Lower leg skin (tissue), 4 donors: ENCODE measurements around the gene TRPM8. TPM values are rescaled to one million over a fixed set of nuclear protein-coding genes. Genes with fewer than 3 reads are reported as not detected.

Experiments used
- DNase-seq, 2 donors: peaks; one replicate each; pipeline ENCODE4 v3.0.0-alpha.2; 2019; ENCODE audit warnings: low spot score in 2 of 2
- H3K4me3 ChIP-seq: fragments of 200-600 bp; sonication (generic); 2 replicates; pipeline ENCODE4 v1.5.1; 2017; ENCODE audit warnings: mild to moderate bottlenecking, low read depth; ENCODE audit not compliant: poor library complexity, severe bottlenecking
- CTCF ChIP-seq, 3 donors: fragments of 450-650 bp; IDR thresholded peaks; one replicate each; pipeline ENCODE4 v1.5.1; 2016; ENCODE audit warnings: antibody characterized with exemption in 3 of 3, mild to moderate bottlenecking in 3 of 3, moderate library complexity in 2 of 3
- POLR2A ChIP-seq, 2 donors: fragments of 450-650 bp; IDR thresholded peaks; one replicate each; pipeline ENCODE4 v1.6.1; 2016 to 2017; ENCODE audit warnings: antibody characterized with exemption in 2 of 2, mild to moderate bottlenecking in 1 of 2, moderate library complexity in 1 of 2
- WGBS, 2 donors: methylation state at CpG; one replicate each; pipeline ENCODE4 v1.1.5; 2018; 5-methylcytosine and 5-hydroxymethylcytosine counted together
- intact Hi-C: fragments of 100-400 bp; cut with DNase I; formaldehyde crosslinking; loops from one replicate; pipeline ENCODE4 v1.15.0; 2023; ENCODE audit warnings: low total_unique reads
- total RNA-seq, 4 donors: library from RNA; depleted of rRNA; stranded (reverse); fragments of >200 nt; gene quantifications; one replicate each; pipeline ENCODE4 v1.1.0, GENCODE V29; 2016

TRPM8 gene
- total RNA-seq, 4 donors from 2014 or later, result 0.46 TPM; not detected in 2

GRCh38 chr2:234005126-234005525 lies 88.0 kb downstream of the TRPM8 start:
- intact Hi-C loops, result no loop called here
- no peak overlapping the region for H3K4me3 ChIP-seq
- DNase-seq, result no peak
- no peak for TF ChIP-seq CTCF (IDR thresholded peaks at IDR 0.05)
- no peak for TF ChIP-seq POLR2A (IDR thresholded peaks at IDR 0.05)
- 91 to 93% methylated on average over 2 of the region's 2 CpGs for WGBS, 2 donors

GRCh38 chr2:234006501-234006900 lies 89.3 kb downstream of the TRPM8 start:
- TF ChIP-seq CTCF (IDR thresholded peaks at IDR 0.05) (no peak), POLR2A (IDR thresholded peaks at IDR 0.05) (no peak)
- intact Hi-C loops, result no loop called here
- 79 to 90% methylated on average over 3 of the region's 3 CpGs for WGBS, 2 donors

GRCh38 chr2:234014427-234014826 lies 97.3 kb downstream of the TRPM8 start:
- H3K4me3 ChIP-seq, result no peak overlapping the region
- TF ChIP-seq POLR2A (IDR thresholded peaks at IDR 0.05) (no peak), CTCF (IDR thresholded peaks at IDR 0.05) (no peak)
- WGBS, 2 donors, result 96 to 100% methylated on average over 1 of the region's 1 CpG
- intact Hi-C loops, result no loop called here
- no peak for DNase-seq

More at GRCh38 chr2:234006501-234006900, 89.3 kb downstream of the TRPM8 start:
- H3K4me3 ChIP-seq, result no peak overlapping the region
- DNase-seq, result no peak

- intact Hi-C loops, result no loop called here
- H3K4me3 ChIP-seq, result no peak overlapping the region
- TF ChIP-seq CTCF (IDR thresholded peaks at IDR 0.05) (no peak), POLR2A (IDR thresholded peaks at IDR 0.05) (no peak)
- no peak for DNase-seq
- WGBS, 2 donors, result 82 to 83% methylated on average over 3 of the region's 3 CpGs
Measured at GRCh38 chr2:234015861-234016260, 98.7 kb downstream of the TRPM8 start.

- TF ChIP-seq CTCF (IDR thresholded peaks at IDR 0.05) (no peak), POLR2A (IDR thresholded peaks at IDR 0.05) (no peak)
- intact Hi-C loops, result no loop called here
- no peak overlapping the region for H3K4me3 ChIP-seq
- no peak for DNase-seq
- WGBS, 2 donors, result 99 to 100% methylated on average over 4 of the region's 4 CpGs
Measured at GRCh38 chr2:234019896-234020295, 102.7 kb downstream of the TRPM8 start.

GRCh38 chr2:234020332-234020731 lies 103.2 kb downstream of the TRPM8 start:
- H3K4me3 ChIP-seq, result no peak overlapping the region
- WGBS, 2 donors, result 86 to 91% methylated on average over 2 of the region's 2 CpGs
- no peak for TF ChIP-seq CTCF (IDR thresholded peaks at IDR 0.05)
- no peak for TF ChIP-seq POLR2A (IDR thresholded peaks at IDR 0.05)
- no peak for DNase-seq
- intact Hi-C loops, result no loop called here
